Smooth muscle cell (in vitro differentiated cells): ENCODE results near the gene ARID1B. TPM values are rescaled to one million over a fixed set of nuclear protein-coding genes. Genes with fewer than 3 reads are reported as not detected.

Source experiments
- DNase-seq: peaks from one replicate; lab custom pipeline; 2025; ENCODE audit not compliant: unreplicated experiment; lab: John Stamatoyannopoulos, UW
- H2AFZ ChIP-seq: fragments of 200-600 bp; sonication (generic); 2 replicates; pipeline ENCODE4 v1.6.0; 2016; ENCODE audit warnings: antibody characterized with exemption, low read depth, mild to moderate bottlenecking
- H3F3A ChIP-seq: fragments of 200-600 bp; sonication (generic); 2 replicates; pipeline ENCODE4 v1.6.0; 2017; ENCODE audit warnings: antibody characterized with exemption, low read depth
- H3K27ac ChIP-seq: fragments of 200-600 bp; sonication (generic); 2 replicates; pipeline ENCODE4 v1.5.1; 2016; ENCODE audit warnings: low read depth, mild to moderate bottlenecking
- H3K27me3 ChIP-seq: fragments of 200-600 bp; sonication (generic); 2 replicates; pipeline ENCODE4 v1.6.1; 2016; ENCODE audit warnings: low read depth, mild to moderate bottlenecking
- H3K36me3 ChIP-seq: fragments of 200-600 bp; sonication (generic); 2 replicates; pipeline ENCODE4 v1.5.1; 2016; ENCODE audit warnings: low read depth
- H3K4me1 ChIP-seq: fragments of 200-600 bp; sonication (generic); 2 replicates; pipeline ENCODE4 v1.5.1; 2016; ENCODE audit warnings: low read depth
- H3K4me2 ChIP-seq: fragments of 200-600 bp; sonication (generic); 2 replicates; pipeline ENCODE4 v1.6.0; 2016; ENCODE audit warnings: mild to moderate bottlenecking
- H3K4me3 ChIP-seq: fragments of 200-600 bp; sonication (generic); 2 replicates; pipeline ENCODE4 v1.5.1; 2016; ENCODE audit warnings: mild to moderate bottlenecking
- H3K79me2 ChIP-seq: fragments of 200-600 bp; sonication (generic); 2 replicates; pipeline ENCODE4 v1.6.0; 2016; ENCODE audit warnings: low read depth, mild to moderate bottlenecking
- H3K9ac ChIP-seq: fragments of 200-600 bp; sonication (generic); 2 replicates; pipeline ENCODE4 v1.6.0; 2016; ENCODE audit warnings: low read depth
- H3K9me3 ChIP-seq: fragments of 200-600 bp; sonication (generic); replicated peaks from 2 replicates; pipeline ENCODE4 v1.5.1; 2016; ENCODE audit warnings: low read depth
- H4K20me1 ChIP-seq: fragments of 200-600 bp; sonication (generic); 2 replicates; pipeline ENCODE4 v1.6.0; 2016; ENCODE audit warnings: low read depth
- CTCF ChIP-seq: fragments of 200-600 bp; sonication (generic); IDR thresholded peaks from 2 replicates; pipeline ENCODE4 v1.5.1; 2017; ENCODE audit warnings: borderline replicate concordance, mild to moderate bottlenecking, antibody characterized with exemption; ENCODE audit not compliant: insufficient read depth, poor library complexity, severe bottlenecking
- WGBS: methylation state at CpG from one replicate; pipeline ENCODE4 v1.1.7; 2016; ENCODE audit warnings: low lambda C conversion rate; 5-methylcytosine and 5-hydroxymethylcytosine counted together
- polyA plus RNA-seq: library from polyadenylated mRNA; unstranded; fragments of >200 nt; fragmentation: Nextera tagmentation; extraction: Ambion mirVana; gene quantifications from 2 replicates; pipeline ENCODE4 v1.2.1, GENCODE V29; 2016
- total RNA-seq: library from RNA; depleted of rRNA; stranded (reverse); fragments of >200 nt; gene quantifications from 2 replicates; pipeline ENCODE4 v1.2.3, GENCODE V29; 2014

ARID1B gene
- total and polyA plus RNA-seq, 2 experiments from 2014 or later: 30.1 to 65.4 TPM

- Histone ChIP-seq H3K4me1 (peaks cover 12% of the 10 kb centered on the region), H3K4me2 (no peak overlapping the region), H3K9ac (no peak overlapping the region), H3K27me3 (no peaks in the 10 kb centered on the region), H3F3A (no peaks in the 10 kb centered on the region), H2AFZ (no peak overlapping the region), H3K9me3 (no peaks in the 10 kb centered on the region), H3K27ac (no peak overlapping the region), H3K4me3 (no peak overlapping the region), H3K36me3 (no peaks in the 10 kb centered on the region), H3K79me2 (peaks cover 100% of the 10 kb centered on the region), H4K20me1 (peaks cover 97% of the 10 kb centered on the region)
- no peak for DNase-seq
- 92% methylated on average over 8 of the region's 8 CpGs for WGBS
- no peak for TF ChIP-seq CTCF
These were observed 36.9 kb downstream of the ARID1B start for GRCh38 chr6:156814036-156814581.

- Histone ChIP-seq H3K27me3 (no peaks in the 10 kb centered on the region), H2AFZ (no peak overlapping the region), H4K20me1 (peaks cover 97% of the 10 kb centered on the region), H3K79me2 (peaks cover 100% of the 10 kb centered on the region), H3K4me3 (no peak overlapping the region), H3K4me2 (no peak overlapping the region), H3K9me3 (no peaks in the 10 kb centered on the region), H3K4me1 (peaks cover 22% of the 10 kb centered on the region), H3K27ac (peak overlapping the region; percentile 32), H3K9ac (no peak overlapping the region), H3F3A (no peaks in the 10 kb centered on the region), H3K36me3 (no peaks in the 10 kb centered on the region)
- TF ChIP-seq CTCF: no peak
- WGBS: 74% methylated on average over 7 of the region's 7 CpGs
- no peak for DNase-seq
These were observed 39.3 kb downstream of the ARID1B start for GRCh38 chr6:156816505-156816904.

GRCh38 chr6:156820089-156820798 lies 43.1 kb downstream of the ARID1B start:
- peaks cover 100% of the 10 kb centered on the region for H3K79me2 ChIP-seq
- H3K4me2 ChIP-seq: no peak overlapping the region
- no peaks in the 10 kb centered on the region for H3K9me3 ChIP-seq
- no peak overlapping the region for H3K27ac ChIP-seq
- 79% methylated on average over 3 of the region's 3 CpGs for WGBS
- H3K4me3 ChIP-seq: no peak overlapping the region
- no peaks in the 10 kb centered on the region for H3K27me3 ChIP-seq
- H3K4me1 ChIP-seq: peaks cover 22% of the 10 kb centered on the region
- H3K36me3 ChIP-seq: no peaks in the 10 kb centered on the region
- no peak for TF ChIP-seq CTCF
- H4K20me1 ChIP-seq: peaks cover 100% of the 10 kb centered on the region
- DNase-seq: no peak
- H2AFZ ChIP-seq: no peak overlapping the region
- no peak overlapping the region for H3K9ac ChIP-seq
- no peaks in the 10 kb centered on the region for H3F3A ChIP-seq

GRCh38 chr6:156821707-156822106 lies 44.5 kb downstream of the ARID1B start:
- Histone ChIP-seq H2AFZ (no peak overlapping the region), H3K4me1 (peaks cover 18% of the 10 kb centered on the region), H3K4me3 (no peak overlapping the region), H3K9ac (no peak overlapping the region), H3K4me2 (no peak overlapping the region), H3K9me3 (no peaks in the 10 kb centered on the region), H4K20me1 (peaks cover 100% of the 10 kb centered on the region), H3K27ac (no peak overlapping the region), H3K36me3 (no peaks in the 10 kb centered on the region), H3F3A (no peaks in the 10 kb centered on the region), H3K27me3 (no peaks in the 10 kb centered on the region), H3K79me2 (peaks cover 100% of the 10 kb centered on the region)
- 96% methylated on average over 2 of the region's 2 CpGs for WGBS
- TF ChIP-seq CTCF: no peak
- no peak for DNase-seq
